ENCODE data around the gene GPX3.

GPX3 gene

DNA sequence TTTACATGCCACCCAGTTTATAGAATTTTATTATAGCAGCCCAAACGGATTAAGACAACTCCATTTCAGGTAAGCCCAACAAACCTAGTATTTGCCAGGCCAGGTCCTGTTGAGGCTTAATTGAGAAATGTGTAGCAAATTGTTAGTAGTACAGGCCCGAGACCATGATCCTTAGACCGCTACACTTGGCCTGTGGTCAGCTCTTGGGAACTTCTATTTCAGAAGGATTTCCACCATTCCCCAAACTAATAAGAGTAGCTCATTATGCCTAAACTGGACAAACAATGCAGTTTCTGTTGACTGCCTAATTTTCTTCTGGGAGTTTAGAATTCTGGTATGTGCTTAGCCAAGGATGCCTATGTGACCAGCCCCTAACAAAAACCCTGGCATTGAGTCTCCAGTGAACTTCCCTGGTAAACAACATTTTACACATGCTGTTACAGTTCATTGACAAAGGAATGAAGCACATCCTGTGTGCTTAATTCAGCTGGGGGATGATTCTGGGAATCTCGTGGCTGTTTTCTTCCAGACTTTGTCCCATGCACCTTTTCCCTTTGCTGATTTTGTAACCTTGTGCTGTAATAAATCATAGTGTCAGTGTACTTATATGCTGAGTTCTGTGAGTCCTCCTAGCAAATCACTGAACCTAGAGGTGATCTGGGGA, 5.6 kb upstream of the GPX3 start:
- no peak for DNase-seq

GRCh38 chr5:151015974-151016587, 4.3 kb upstream of the GPX3 start:
- peak; percentile 26 for DNase-seq

DNA sequence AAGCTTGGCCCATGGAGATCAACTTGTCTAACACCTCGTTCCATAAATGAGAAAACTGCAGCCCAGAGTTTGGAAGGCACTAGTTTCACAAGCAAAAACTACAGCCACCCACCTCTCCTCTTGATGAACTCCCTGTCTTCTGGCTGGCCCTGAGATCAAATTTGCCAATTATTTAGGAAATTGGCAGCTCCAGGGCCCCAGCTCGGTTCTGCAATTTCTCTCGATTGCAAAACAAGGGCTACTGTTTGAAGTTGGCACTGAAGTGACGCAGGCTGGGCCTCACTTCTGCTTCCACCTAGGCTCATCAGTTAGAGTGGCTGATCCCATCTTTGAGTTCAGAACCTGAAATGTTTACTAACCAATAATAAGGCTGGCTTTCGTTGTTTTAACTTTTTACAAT, 3.7 kb upstream of the GPX3 start:
- peak; percentile 53 for DNase-seq

DNA sequence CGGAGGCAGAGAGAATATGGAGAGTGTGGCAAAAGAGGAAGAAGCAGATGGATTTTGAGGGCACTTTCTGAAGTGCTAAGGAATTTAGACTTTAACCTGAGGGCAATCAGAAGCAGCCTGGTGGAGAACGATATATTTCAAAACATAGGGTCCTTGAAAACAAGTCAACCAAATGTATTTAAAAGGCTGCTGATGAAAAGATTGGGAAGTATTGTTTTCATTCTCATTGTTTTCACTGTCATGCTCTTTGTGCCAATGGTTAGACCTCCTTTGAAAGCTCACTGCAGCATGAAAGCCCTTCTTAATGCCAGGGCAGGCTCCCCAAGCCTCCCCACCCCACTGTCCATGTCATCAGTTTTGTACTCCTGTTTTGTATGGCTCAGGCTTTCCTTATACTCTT, 2.5 kb upstream of the GPX3 start:
- no peak for DNase-seq

- DNase-seq = no peak
These were observed 1.5 kb upstream of the GPX3 start for GRCh38 chr5:151018846-151019245.

- DNase-seq = no peak
These were observed 1.1 kb upstream of the GPX3 start for GRCh38 chr5:151019331-151019730.

DNA sequence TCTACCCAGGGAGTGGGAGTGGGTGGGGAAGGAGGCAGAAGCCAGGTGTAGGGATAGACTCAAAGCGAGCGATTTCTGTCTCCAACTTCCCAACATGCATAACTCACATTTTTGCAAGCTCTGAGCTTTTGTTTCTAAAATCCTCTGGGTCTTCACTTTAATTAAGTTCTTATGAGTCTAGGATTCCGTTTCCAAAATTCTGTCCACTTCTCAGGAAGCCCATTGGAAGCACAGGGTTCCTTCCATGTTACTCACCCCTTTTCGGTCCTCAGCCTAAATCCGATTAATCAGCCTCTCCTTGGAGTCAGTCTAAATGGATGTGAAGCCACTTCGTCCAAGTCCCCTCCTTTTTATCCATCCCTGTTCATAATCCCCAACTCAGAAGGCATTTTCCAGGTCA, 1.4 kb downstream of the GPX3 start:
- DNase-seq = no peak

DNA sequence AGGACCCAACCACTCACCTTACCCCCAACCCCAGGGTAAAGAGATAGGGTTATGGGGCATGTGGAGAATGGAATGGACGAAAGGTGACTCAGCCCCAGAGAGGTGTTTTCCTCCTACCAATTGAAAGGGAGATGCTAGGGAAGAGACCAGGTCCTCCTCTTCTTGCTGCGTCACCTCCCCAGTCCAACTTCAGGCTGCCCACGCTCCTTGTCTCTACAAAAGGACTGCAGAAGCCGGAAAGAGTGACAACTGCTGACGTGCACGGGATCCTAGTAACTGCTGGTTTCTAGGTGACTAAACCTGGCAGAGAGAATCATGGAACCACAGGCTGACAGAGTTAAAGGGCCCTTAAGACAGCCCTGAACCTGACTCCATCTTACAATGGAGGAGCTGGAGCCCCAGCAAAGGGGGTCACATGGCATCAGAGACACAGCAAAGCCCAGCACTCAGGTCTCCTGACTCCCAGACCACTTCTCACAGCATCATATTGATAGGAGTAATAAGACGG, 2.2 kb downstream of the GPX3 start:
- DNase-seq = no peak

GRCh38 chr5:151023047-151023615, 2.7 kb downstream of the GPX3 start:
- peak; percentile 86 for DNase-seq

DNA sequence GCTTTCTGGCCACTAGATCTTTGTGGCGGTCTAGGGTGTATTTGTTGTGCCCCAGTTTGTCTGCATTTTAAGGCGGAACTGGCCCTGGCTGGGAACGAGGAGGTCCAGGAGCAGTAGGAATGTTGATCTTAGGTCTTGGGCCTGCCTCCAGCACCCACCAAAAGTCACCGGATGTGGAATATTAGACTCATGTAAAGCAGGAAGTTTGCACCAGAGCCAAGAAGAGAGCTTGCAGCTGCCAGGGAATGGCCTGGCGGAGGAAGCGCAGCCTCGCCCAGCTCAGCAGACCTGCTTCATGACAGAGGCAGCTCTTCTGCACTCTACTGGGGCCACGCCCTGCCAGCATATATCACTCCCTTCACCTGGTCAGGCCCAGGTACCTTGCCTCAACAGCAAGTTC, 3.3 kb downstream of the GPX3 start:
- no peak for DNase-seq

GRCh38 chr5:151024440-151025249, 4.3 kb downstream of the GPX3 start:
- no peak for DNase-seq

DNA sequence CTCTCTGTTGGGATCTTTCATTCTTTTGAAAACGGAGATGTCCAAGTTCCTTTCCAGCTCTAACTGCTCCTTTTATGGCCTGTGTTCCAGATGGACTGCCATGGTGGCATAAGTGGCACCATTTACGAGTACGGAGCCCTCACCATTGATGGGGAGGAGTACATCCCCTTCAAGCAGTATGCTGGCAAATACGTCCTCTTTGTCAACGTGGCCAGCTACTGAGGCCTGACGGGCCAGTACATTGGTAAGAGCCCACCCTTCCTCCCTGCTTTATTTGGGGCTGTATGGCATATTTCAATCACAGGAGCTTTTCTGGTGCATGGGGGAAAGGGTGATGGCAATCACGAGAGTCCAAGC, 4.8 kb downstream of the GPX3 start:
- DNase-seq = no peak

DNA sequence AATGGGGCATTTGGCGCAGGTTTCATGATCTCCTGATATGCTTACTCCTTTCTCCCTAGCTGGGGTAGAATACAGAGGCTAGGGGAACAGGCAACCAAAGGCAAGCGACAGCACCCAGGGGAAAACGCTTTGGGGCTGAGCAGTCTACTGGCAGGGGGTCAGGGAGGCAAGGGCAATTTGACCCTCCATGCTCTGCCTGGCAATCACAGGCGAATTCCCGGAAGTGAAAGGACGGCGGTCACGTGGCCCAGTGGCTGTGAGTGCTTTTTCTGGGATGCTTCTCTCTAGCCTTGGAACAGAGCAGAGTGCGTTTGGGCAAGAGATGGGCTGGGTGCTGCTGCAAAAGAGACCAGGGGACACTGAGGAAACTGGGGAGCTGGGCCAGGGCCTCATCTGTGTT, 5.7 kb downstream of the GPX3 start:
- DNase-seq = no peak

GRCh38 chr5:151026679-151027078, 6.3 kb downstream of the GPX3 start:
- DNase-seq = no peak

GRCh38 chr5:151027961-151028479, 7.6 kb downstream of the GPX3 start:
- DNase-seq = no peak

DNA sequence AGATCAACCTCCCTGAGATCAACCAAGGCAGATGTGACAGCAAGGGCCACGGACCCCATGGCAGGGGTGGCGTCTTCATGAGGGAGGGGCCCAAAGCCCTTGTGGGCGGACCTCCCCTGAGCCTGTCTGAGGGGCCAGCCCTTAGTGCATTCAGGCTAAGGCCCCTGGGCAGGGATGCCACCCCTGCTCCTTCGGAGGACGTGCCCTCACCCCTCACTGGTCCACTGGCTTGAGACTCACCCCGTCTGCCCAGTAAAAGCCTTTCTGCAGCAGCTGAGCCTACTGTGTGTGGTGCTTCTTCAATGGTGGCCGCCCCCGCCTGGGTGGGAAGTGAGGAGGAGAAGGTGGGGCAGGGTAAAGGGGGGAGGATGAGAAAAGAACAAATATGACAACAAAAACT, 8.3 kb downstream of the GPX3 start:
- DNase-seq = no peak

DNA sequence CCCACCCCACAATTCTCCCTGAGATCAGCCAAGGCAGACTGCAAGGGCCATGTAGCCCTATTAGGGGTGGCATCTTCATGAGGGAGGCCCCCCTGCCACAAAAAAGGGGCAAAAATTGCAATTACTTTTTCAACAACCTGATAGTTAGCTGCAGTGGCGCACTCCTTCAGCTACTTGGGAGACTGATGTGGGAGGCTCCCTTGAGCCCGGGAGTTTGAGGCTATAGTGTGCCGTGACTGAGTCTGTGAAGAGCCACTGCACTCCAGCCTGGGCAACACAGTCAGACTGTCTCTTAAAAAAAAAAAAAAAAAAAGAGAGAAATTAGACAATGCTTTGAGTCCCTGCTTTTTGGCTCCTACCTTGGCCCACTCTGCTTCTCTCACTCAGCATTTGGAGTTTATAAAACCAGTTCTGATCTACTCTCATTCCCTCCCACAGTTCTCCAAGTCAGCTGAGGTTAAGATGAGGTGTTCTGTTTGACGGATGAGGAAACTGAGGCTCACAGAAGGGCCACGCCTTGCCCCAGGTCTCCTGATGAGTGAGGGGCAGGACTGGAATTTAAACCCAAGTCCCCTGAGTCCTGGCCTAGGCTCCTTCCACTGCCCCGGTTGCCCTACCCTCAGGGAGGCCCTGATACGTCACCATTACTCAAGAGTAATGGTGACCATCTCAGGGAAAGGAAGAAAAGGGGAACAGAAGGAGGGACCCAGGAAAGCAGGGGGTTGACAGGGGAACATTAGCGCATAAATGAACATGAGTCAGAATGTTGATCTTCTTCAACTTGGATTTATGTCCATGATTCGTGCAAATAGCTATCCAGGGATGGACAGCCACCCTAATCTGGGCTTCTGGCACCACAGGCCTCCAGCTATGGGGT, 9.0 kb downstream of the GPX3 start:
- no peak for DNase-seq

GRCh38 chr5:151030056-151030336, 9.6 kb downstream of the GPX3 start:
- no peak for DNase-seq

DNA sequence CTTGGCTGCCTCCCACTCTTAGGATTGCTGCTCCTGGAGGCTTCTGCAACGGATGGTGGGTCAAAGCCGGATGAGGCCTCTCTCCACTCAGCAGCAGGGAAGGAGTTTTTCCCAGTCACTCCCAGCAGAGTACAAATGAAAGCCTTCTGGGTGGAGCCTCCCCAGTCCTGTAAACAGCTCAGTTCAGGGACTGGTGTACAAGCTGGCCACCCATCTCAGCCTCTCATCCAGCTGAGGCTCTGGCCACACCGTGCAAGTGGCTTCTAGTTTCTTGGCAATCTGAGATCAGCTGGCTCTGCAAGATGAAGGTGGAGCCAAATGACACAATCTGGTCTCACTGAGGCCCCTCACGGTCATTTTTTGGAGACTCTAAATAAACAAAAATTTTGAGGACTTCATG, 10.0 kb downstream of the GPX3 start:
- no peak for DNase-seq

- DNase-seq = no peak
These were observed 11.2 kb downstream of the GPX3 start for GRCh38 chr5:151031554-151031953.

GRCh38 chr5:151033217-151033934, 13.0 kb downstream of the GPX3 start:
- no peak for DNase-seq
